ENCODE results near the gene NFE2L1.

DNA sequence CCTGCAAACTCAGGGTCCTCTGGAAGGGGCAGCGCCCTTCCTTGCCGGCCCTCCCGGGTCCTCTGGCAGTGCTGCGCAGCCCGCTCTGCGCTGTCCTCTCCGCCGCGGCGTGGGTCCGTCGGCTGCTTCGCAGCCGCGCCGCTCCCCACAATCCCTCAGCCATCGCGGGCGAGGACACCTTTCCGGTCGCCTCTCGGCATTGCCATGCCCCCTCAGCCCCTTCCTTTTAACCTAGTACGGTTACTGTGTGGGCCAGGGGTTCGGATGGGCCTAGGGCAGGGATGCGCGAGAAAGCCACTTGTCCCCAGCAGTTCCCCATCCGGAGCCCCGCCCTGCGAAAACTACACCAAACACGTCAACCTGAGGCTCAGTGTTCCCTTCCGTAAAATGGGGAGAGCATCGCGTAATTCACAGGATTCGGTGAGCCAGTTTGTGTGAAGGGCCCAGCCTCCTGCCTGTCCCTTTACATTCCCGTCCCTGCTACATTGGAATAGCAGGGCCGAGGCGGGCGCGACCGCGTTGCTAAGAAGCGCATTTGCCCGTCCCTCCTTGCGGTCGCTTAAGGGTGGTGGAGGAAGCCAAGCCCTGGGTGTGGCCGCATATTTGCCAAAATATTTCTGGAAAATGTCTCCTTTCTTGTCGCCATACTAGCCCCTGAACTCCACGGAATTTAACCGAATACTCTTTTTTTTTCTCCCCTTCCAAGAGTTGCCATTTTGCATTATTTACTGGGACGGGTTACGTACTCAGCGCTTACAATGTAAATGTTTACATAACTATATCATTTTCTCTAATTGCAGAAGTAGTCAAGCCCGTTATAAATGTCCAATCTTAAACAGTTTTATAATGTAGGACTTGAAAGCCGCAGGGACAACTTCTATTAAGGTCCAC lies 23.8 kb upstream of the NFE2L1 start:
- TF ChIP-seq, protein P1, sequence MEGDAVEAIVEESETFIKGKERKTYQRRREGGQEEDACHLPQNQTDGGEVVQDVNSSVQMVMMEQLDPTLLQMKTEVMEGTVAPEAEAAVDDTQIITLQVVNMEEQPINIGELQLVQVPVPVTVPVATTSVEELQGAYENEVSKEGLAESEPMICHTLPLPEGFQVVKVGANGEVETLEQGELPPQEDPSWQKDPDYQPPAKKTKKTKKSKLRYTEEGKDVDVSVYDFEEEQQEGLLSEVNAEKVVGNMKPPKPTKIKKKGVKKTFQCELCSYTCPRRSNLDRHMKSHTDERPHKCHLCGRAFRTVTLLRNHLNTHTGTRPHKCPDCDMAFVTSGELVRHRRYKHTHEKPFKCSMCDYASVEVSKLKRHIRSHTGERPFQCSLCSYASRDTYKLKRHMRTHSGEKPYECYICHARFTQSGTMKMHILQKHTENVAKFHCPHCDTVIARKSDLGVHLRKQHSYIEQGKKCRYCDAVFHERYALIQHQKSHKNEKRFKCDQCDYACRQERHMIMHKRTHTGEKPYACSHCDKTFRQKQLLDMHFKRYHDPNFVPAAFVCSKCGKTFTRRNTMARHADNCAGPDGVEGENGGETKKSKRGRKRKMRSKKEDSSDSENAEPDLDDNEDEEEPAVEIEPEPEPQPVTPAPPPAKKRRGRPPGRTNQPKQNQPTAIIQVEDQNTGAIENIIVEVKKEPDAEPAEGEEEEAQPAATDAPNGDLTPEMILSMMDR (IDR thresholded peaks at IDR 0.05 in 2 of 3, conservative IDR thresholded peaks at IDR 0.05 in 1 of 3; ENCODE audit: borderline replicate concordance in 1 of 3, insufficient read depth in 1 of 3, low read depth in 2 of 3, low read length in 2 of 3): no peak
- TF ChIP-seq SIN3A (IDR thresholded peaks at IDR 0.05; ENCODE audit: low read depth): no peak

All from HCT116 (cell line).